Measurements from ENCODE around the gene DDX55.

DNA sequence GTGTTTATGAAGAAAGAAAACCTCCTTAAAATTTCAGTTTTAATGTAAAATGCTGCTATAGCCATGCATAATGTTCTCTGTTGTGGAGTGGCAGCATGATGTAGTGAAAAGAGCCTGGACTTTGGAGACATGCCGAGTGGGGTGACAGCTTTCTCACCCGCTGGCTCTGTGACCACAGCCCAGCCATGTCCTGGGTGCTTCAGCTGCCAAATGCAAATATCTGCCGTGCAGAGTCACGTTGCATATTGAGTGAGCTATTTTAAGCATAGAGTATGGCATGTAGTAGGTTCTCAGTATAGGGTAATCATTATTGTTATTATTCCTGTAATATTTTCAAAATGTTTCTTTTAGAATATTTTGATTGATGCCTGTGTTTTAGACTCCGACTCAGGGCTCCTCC is 53.5 kb downstream of the DDX55 start:
- TF ChIP-seq CTCF (optimal IDR thresholded peaks at IDR 0.05 in 1 of 3, IDR thresholded peaks at IDR 0.05 in 1 of 3, conservative IDR thresholded peaks at IDR 0.05 in 1 of 3; ENCODE audit: extremely low read depth in 1 of 3, insufficient read depth in 2 of 3, low read length in 3 of 3), result no peak
- no peak for TF ChIP-seq EZH2 (IDR thresholded peaks at IDR 0.05; ENCODE audit: low read length)
